Activated naive CD8-positive, alpha-beta T cell treated with anti-CD3 and anti-CD28 coated beads for 36 hours (primary cell): ENCODE measurements around the gene PGAM1. TPM values are rescaled to one million over a fixed set of nuclear protein-coding genes. Genes with fewer than 3 reads are reported as not detected.

Experiments used
- total RNA-seq, 2 experiments: library from RNA; stranded (reverse); gene quantifications; one replicate each; pipeline ENCODE4 v1.2.3, GENCODE V29; 2021

Gene PGAM1
- total RNA-seq, 2 experiments from 2014 or later, result 933 to 982 TPM

Other genes starting within 250 kb of the PGAM1 start
- under 1 TPM; 0.08 to 0.27 TPM for gene SLIT1, start 240.2 kb upstream of the PGAM1 start, total RNA-seq
- 10 to 100 TPM; 36.1 to 42.9 TPM for gene ARHGAP19, start 133.6 kb upstream of the PGAM1 start, total RNA-seq
- gene FRAT1, start 106.9 kb upstream of the PGAM1 start, total RNA-seq, result 1 to 10 TPM; 2.7 to 3.2 TPM
- gene FRAT2, start 91.5 kb upstream of the PGAM1 start, total RNA-seq, result 1 to 10 TPM; 8.8 to 9.5 TPM
- gene RRP12, start 24.9 kb upstream of the PGAM1 start, total RNA-seq, result 10 to 100 TPM; 82.2 to 88.4 TPM
- gene EXOSC1, start 19.8 kb downstream of the PGAM1 start, total RNA-seq, result 10 to 100 TPM; 48.4 to 53.7 TPM
- 10 to 100 TPM; 37.5 to 42.2 TPM for gene ZDHHC16, start 20.0 kb downstream of the PGAM1 start, total RNA-seq
- 10 to 100 TPM; 96.2 to 97.0 TPM for gene MMS19, start 72.2 kb downstream of the PGAM1 start, total RNA-seq
- gene UBTD1, start 72.7 kb downstream of the PGAM1 start, total RNA-seq, result 1 to 10 TPM in 1 of 2 experiments, under 1 TPM in 1; 0.99 to 1.3 TPM
- gene ANKRD2, start 146.6 kb downstream of the PGAM1 start, total RNA-seq, result not detected
- not detected for gene HOGA1, start 158.2 kb downstream of the PGAM1 start, total RNA-seq
- gene C10orf62, start 163.5 kb downstream of the PGAM1 start, total RNA-seq, result not detected
- 1 to 10 TPM; 3.0 to 3.4 TPM for gene MORN4, start 207.3 kb downstream of the PGAM1 start, total RNA-seq
- 10 to 100 TPM; 10.8 to 11.7 TPM for gene PI4K2A, start 214.5 kb downstream of the PGAM1 start, total RNA-seq